ENCODE data around the gene EMC8. TPM values are rescaled to one million over a fixed set of nuclear protein-coding genes. Genes with fewer than 3 reads are reported as not detected.

The EMC8 gene
- total and polyA plus RNA-seq, 10 of the 15 experiments (the other 5 are each of a cell fraction or from before 2014, with no cell fraction given): 7.8 to 62.0 (median 33.5) TPM

- H3K79me2 ChIP-seq (ENCODE audit: control insufficient read depth, insufficient read depth, low read length): no peaks in the 10 kb centered on the region
- no peak for TF ChIP-seq CTCF (IDR thresholded peaks at IDR 0.05 in 2 of 3, conservative IDR thresholded peaks at IDR 0.05 in 1 of 3; ENCODE audit: control insufficient read depth in 2 of 3, extremely low read depth in 1 of 3, insufficient read depth in 1 of 3, low read depth in 3 of 3, low read length in 3 of 3)
- no peak for TF ChIP-seq FOXM1 (IDR thresholded peaks at IDR 0.05; ENCODE audit: low read depth, low read length)
- TF ChIP-seq TCF7 (IDR thresholded peaks at IDR 0.05; ENCODE audit: borderline replicate concordance): no peak
- no TSS peak for BruUV-seq (replicated peaks)
- no peak overlapping the region for H2AFZ ChIP-seq (ENCODE audit: control insufficient read depth, low read depth, low read length)
- FAIRE-seq: no peak
- ChIA-PET CTCF (interaction anchor here (0.9 to 2.0 kb wide), 4 partner anchors 35 to 137 kb away, joined by 3 to 6 read pairs (median 4); no protein-coding TSS in a partner anchor), SMC1A (ENCODE audit: uncharacterized antibody, unreplicated experiment) (interaction anchor here (1.0 to 1.4 kb wide), 2 partner anchors 17 to 18 kb away, joined by 3 read pairs; no protein-coding TSS in a partner anchor), POLR2A (no interaction called here), RAD21 (ENCODE audit: unreplicated experiment) (interaction anchor here (1.0 to 1.2 kb wide), 2 partner anchors 18 to 138 kb away, joined by 4 to 5 read pairs; no protein-coding TSS in a partner anchor)
- intact Hi-C loops (cut with micrococcal nuclease; ENCODE audit: unreplicated experiment): no loop called here
- no peak overlapping the region for H3K9ac ChIP-seq (ENCODE audit: control insufficient read depth, insufficient read depth, low read length)
- no peaks in the 10 kb centered on the region; a peak in 1 of 4 replicates for H3K27me3 ChIP-seq (replicated peaks in 1 of 2; ENCODE audit: control insufficient read depth in 2 of 2, insufficient read depth in 2 of 2, low read length in 1 of 2)
- no peaks in the 10 kb centered on the region for H3K9me3 ChIP-seq (replicated peaks; ENCODE audit: control insufficient read depth, insufficient read depth, low read length)
- in situ Hi-C loops (cut with MboI): no loop called here
- no peak for DNase-seq (ENCODE audit: low read depth, low spot score)
- H4K20me1 ChIP-seq (ENCODE audit: control insufficient read depth, insufficient read depth): peaks cover 3% of the 10 kb centered on the region; the same call in 1 of the 2 replicates
- WGBS (ENCODE audit: insufficient coverage, insufficient replicate concordance, low lambda C conversion rate, missing lambda C conversion rate): 49% methylated on average over 7 of the region's 7 CpGs
- H3K4me3 ChIP-seq: no peak overlapping the region
- no peak for ATAC-seq
- no peaks in the 10 kb centered on the region for H3K36me3 ChIP-seq (ENCODE audit: control insufficient read depth in 2 of 2, insufficient read depth in 2 of 2, low read length in 1 of 2)
- no peak overlapping the region for H3K27ac ChIP-seq (ENCODE audit: control insufficient read depth, insufficient read depth)
- no peak overlapping the region for H3K4me2 ChIP-seq (ENCODE audit: control insufficient read depth, insufficient read depth)
- peaks cover 76% of the 10 kb centered on the region for H3K4me1 ChIP-seq (ENCODE audit: control insufficient read depth, insufficient read depth, low read length)
Observed at GRCh38 chr16:85753976-85754375, 45.4 kb downstream of the EMC8 start.

DNA sequence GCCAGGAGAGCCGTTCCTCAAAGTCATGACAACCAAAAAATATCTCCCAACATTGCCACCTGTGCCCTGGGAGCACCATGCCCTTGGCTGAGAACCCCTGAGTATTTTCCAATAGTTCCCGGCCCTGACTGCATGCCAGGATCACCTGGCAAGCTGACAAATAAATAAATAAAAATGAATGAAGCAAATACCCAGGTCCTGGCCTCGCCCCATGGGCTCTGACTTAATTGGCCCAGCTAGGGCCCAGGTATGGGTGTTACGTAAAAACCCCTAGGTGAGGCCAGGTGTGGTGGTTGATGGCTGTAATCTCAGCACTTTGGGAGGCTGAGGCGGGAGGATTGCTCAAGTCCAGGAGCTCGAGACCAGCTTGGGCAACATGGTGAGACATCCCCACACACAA is 45.8 kb downstream of the EMC8 start:
- no peaks in the 10 kb centered on the region for H3K79me2 ChIP-seq (ENCODE audit: control insufficient read depth, insufficient read depth, low read length)
- ATAC-seq: no peak
- intact Hi-C loops (cut with micrococcal nuclease; ENCODE audit: unreplicated experiment) (no loop called here), in situ Hi-C loops (cut with MboI) (no loop called here)
- no peaks in the 10 kb centered on the region for H3K36me3 ChIP-seq (ENCODE audit: control insufficient read depth in 2 of 2, insufficient read depth in 2 of 2, low read length in 1 of 2)
- ChIA-PET RAD21 (ENCODE audit: unreplicated experiment) (interaction anchor here (1.0 kb wide), 1 partner anchor 137 kb away, joined by 5 read pairs; no protein-coding TSS in a partner anchor), POLR2A (no interaction called here), SMC1A (ENCODE audit: uncharacterized antibody, unreplicated experiment) (interaction anchor here (1.4 kb wide), 1 partner anchor 18 kb away, joined by 3 read pairs; no protein-coding TSS in a partner anchor), CTCF (interaction anchor here (0.9 to 2.0 kb wide), 3 partner anchors 34 to 137 kb away, joined by 3 to 6 read pairs (median 4); no protein-coding TSS in a partner anchor)
- no peak overlapping the region for H3K27ac ChIP-seq (ENCODE audit: control insufficient read depth, insufficient read depth)
- no peak for DNase-seq (ENCODE audit: low read depth, low spot score)
- FAIRE-seq: no peak
- BruUV-seq (replicated peaks): no TSS peak
- no peaks in the 10 kb centered on the region; a peak in 1 of 4 replicates for H3K27me3 ChIP-seq (replicated peaks in 1 of 2; ENCODE audit: control insufficient read depth in 2 of 2, insufficient read depth in 2 of 2, low read length in 1 of 2)
- no peak overlapping the region for H3K4me2 ChIP-seq (ENCODE audit: control insufficient read depth, insufficient read depth)
- no peak overlapping the region for H3K4me3 ChIP-seq
- no peaks in the 10 kb centered on the region for H3K9me3 ChIP-seq (replicated peaks; ENCODE audit: control insufficient read depth, insufficient read depth, low read length)
- no peak overlapping the region for H2AFZ ChIP-seq (ENCODE audit: control insufficient read depth, low read depth, low read length)
- peaks cover 3% of the 10 kb centered on the region; the same call in 1 of the 2 replicates for H4K20me1 ChIP-seq (ENCODE audit: control insufficient read depth, insufficient read depth)
- H3K9ac ChIP-seq (ENCODE audit: control insufficient read depth, insufficient read depth, low read length): no peak overlapping the region
- 79% methylated on average over 6 of the region's 6 CpGs for WGBS (ENCODE audit: insufficient coverage, insufficient replicate concordance, low lambda C conversion rate, missing lambda C conversion rate)
- H3K4me1 ChIP-seq (ENCODE audit: control insufficient read depth, insufficient read depth, low read length): peaks cover 72% of the 10 kb centered on the region
- no peak for TF ChIP-seq CREM (IDR thresholded peaks at IDR 0.05; ENCODE audit: low read depth)
- TF ChIP-seq STAT3 (IDR thresholded peaks at IDR 0.05; ENCODE audit: low read depth, low read length): no peak
- TF ChIP-seq SIX5 (IDR thresholded peaks at IDR 0.05; ENCODE audit: low read depth, low read length, severe bottlenecking): no peak
- TF ChIP-seq, protein P1, sequence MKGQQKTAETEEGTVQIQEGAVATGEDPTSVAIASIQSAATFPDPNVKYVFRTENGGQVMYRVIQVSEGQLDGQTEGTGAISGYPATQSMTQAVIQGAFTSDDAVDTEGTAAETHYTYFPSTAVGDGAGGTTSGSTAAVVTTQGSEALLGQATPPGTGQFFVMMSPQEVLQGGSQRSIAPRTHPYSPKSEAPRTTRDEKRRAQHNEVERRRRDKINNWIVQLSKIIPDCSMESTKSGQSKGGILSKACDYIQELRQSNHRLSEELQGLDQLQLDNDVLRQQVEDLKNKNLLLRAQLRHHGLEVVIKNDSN (IDR thresholded peaks at IDR 0.05; ENCODE audit: borderline replicate concordance, extremely low read length, insufficient read depth, low read depth, low read length): no peak
- TF ChIP-seq, protein P2, sequence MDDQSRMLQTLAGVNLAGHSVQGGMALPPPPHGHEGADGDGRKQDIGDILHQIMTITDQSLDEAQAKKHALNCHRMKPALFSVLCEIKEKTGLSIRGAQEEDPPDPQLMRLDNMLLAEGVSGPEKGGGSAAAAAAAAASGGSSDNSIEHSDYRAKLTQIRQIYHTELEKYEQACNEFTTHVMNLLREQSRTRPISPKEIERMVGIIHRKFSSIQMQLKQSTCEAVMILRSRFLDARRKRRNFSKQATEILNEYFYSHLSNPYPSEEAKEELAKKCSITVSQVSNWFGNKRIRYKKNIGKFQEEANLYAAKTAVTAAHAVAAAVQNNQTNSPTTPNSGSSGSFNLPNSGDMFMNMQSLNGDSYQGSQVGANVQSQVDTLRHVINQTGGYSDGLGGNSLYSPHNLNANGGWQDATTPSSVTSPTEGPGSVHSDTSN (IDR thresholded peaks at IDR 0.05; ENCODE audit: insufficient replicate concordance, low read depth, low read length): no peak
- TF ChIP-seq ETV6 (conservative IDR thresholded peaks at IDR 0.05 in 1 of 2, IDR thresholded peaks at IDR 0.05 in 1 of 2; ENCODE audit: borderline replicate concordance in 1 of 2, low read depth in 1 of 2): no peak
- TF ChIP-seq BCL11A (IDR thresholded peaks at IDR 0.05; ENCODE audit: low read depth, low read length): no peak
- TF ChIP-seq CBX3 (IDR thresholded peaks at IDR 0.05; ENCODE audit: borderline replicate concordance, low read depth): no peak
- TF ChIP-seq SIN3A (IDR thresholded peaks at IDR 0.05; ENCODE audit: low read depth, low read length): no peak
- no peak for TF ChIP-seq CBX5 (IDR thresholded peaks at IDR 0.05; ENCODE audit: low read depth)

Data from GM12878 (cell line).